HepG2 (cell line): ENCODE measurements around the gene RABL6. TPM values are rescaled to one million over a fixed set of nuclear protein-coding genes. Genes with fewer than 3 reads are reported as not detected.

Source experiments
- ATAC-seq: fragments of 200-7000 bp; cut with Tn5 transposase; 3 replicates; pipeline ENCODE4 v1.9.1; 2020; ENCODE audit warnings: mild to moderate bottlenecking, moderate library complexity
- BruUV-seq: library from RNA; stranded (reverse); fragments of 400-500 nt; replicated peaks from 2 replicates; lab custom pipeline; 2021; lab: Mats Ljungman, UMichigan
- CTCF ChIA-PET: fragments of 300-600 bp; formaldehyde crosslinking; extraction: SDS; loops from one replicate; lab custom pipeline; 2021; ENCODE audit warnings: low total read pairs, inconsistent platforms, low intra/inter-chr PET ratio; lab: Yijun Ruan, JAX
- POLR2A ChIA-PET: fragments of 350-600 bp; sonication (Branson Sonifier 250); formaldehyde crosslinking; loops from one replicate; lab custom pipeline; 2020; ENCODE audit warnings: antibody characterized with exemption, inconsistent platforms; lab: Yijun Ruan, JAX
- DNase-seq: peaks from one replicate; pipeline ENCODE4 v3.0.0-alpha.2; 2015; ENCODE audit warnings: low spot score
- FAIRE-seq: peaks from 3 replicates; lab custom pipeline; 2011; peaks lifted over from hg19 to GRCh38; lab: Jason Lieb, UNC
- H2AFZ ChIP-seq: one replicate; pipeline ENCODE4 v1.6.1; 2011; ENCODE audit warnings: low read length, inconsistent platforms
- H3K27ac ChIP-seq: fragments of 300-600 bp; 3 replicates; pipeline ENCODE4 v1.8.0; 2011; ENCODE audit warnings: mixed run types, mild to moderate bottlenecking, mixed read lengths, low read length, inconsistent platforms; ENCODE audit not compliant: insufficient read depth; ENCODE audit errors: extremely low read length
- H3K27me3 ChIP-seq, 2 experiments: fragments of 200-600 bp in 1 of 2; 2 replicates in 1 of 2; 3 replicates in 1 of 2; pipeline versions ENCODE4 v1.6.0 to v1.8.0; 2011; ENCODE audit warnings: low read length in 2 of 2, mild to moderate bottlenecking in 2 of 2, moderate library complexity in 2 of 2, inconsistent platforms in 1 of 2; ENCODE audit not compliant: insufficient read depth in 2 of 2, control insufficient read depth in 1 of 2
- H3K36me3 ChIP-seq, 2 experiments: fragments of 200-600 bp in 1 of 2; replicated peaks in 1 of 2; 2 replicates in 1 of 2; 3 replicates in 1 of 2; pipeline versions ENCODE4 v1.5.1 to v1.8.0; 2011; ENCODE audit warnings: low read length in 2 of 2, inconsistent platforms in 1 of 2; ENCODE audit not compliant: insufficient read depth in 2 of 2, control insufficient read depth in 1 of 2
- H3K4me1 ChIP-seq: 2 replicates; pipeline ENCODE4 v1.5.1; 2012; ENCODE audit warnings: low read length, inconsistent platforms; ENCODE audit not compliant: insufficient read depth
- H3K4me2 ChIP-seq: 2 replicates; pipeline ENCODE4 v1.6.0; 2011; ENCODE audit warnings: low read depth, low read length, inconsistent platforms
- H3K4me3 ChIP-seq, 3 experiments: fragments of 200-600 bp in 1 of 3; sonication (generic), shearing (Covaris generic) in 1 of 3; replicated peaks in 1 of 3; 2 replicates each; pipeline ENCODE4 v1.5.1; 2011 to 2016; ENCODE audit warnings: low read length in 3 of 3, inconsistent platforms in 2 of 3, low read depth in 2 of 3, mild to moderate bottlenecking in 2 of 3, control low read depth in 1 of 3, mixed read lengths in 1 of 3; ENCODE audit not compliant: insufficient read depth in 1 of 3
- H3K79me2 ChIP-seq: one replicate; pipeline ENCODE4 v1.6.1; 2011; ENCODE audit warnings: low read length, inconsistent platforms; ENCODE audit not compliant: insufficient read depth
- H3K9ac ChIP-seq: 2 replicates; pipeline ENCODE4 v1.6.0; 2011; ENCODE audit warnings: mild to moderate bottlenecking, low read depth, low read length, inconsistent platforms; ENCODE audit not compliant: insufficient read depth
- H3K9me3 ChIP-seq: 2 replicates; pipeline ENCODE4 v1.5.1; 2012; ENCODE audit warnings: mild to moderate bottlenecking, low read length
- H4K20me1 ChIP-seq: 2 replicates; pipeline ENCODE4 v1.6.0; 2011; ENCODE audit warnings: inconsistent platforms, mild to moderate bottlenecking, low read length, moderate library complexity; ENCODE audit not compliant: insufficient read depth
- CREBL2 ChIP-seq: sonication (generic); formaldehyde crosslinking; IDR thresholded peaks from 2 replicates; pipeline ENCODE4 v1.8.1; 2023; ENCODE audit warnings: missing genetic modification reagents, mild to moderate bottlenecking, borderline replicate concordance
- CREM ChIP-seq, 2 experiments: sonication (generic) in 1 of 2; formaldehyde crosslinking in 1 of 2; IDR thresholded peaks; 2 replicates each; pipeline versions ENCODE4 v1.4.0 to v1.6.1; 2016 to 2020; ENCODE audit warnings: antibody characterized with exemption in 1 of 2, mild to moderate bottlenecking in 1 of 2, missing genetic modification reagents in 1 of 2
- HDAC1 ChIP-seq: sonication (generic); formaldehyde crosslinking; IDR thresholded peaks from 2 replicates; pipeline ENCODE4 v1.5.1; 2020; ENCODE audit warnings: mild to moderate bottlenecking, missing genetic modification reagents
- HIC2 ChIP-seq: sonication (generic); formaldehyde crosslinking; IDR thresholded peaks from 2 replicates; pipeline ENCODE4 v1.9.0; 2022; ENCODE audit warnings: low read depth, missing genetic modification reagents
- HNRNPK ChIP-seq: fragments of 200-400 bp; formaldehyde crosslinking; IDR thresholded peaks from 2 replicates; pipeline ENCODE4 v1.6.1; 2018; ENCODE audit warnings: low read length, low read depth, moderate library complexity, mild to moderate bottlenecking; ENCODE audit not compliant: poor library complexity, severe bottlenecking
- POLR2A ChIP-seq, 2 experiments: IDR thresholded peaks; 2 replicates each; pipeline ENCODE4 v1.6.1; 2011; ENCODE audit warnings: low read depth in 2 of 2, low read length in 2 of 2, mild to moderate bottlenecking in 1 of 2, moderate library complexity in 1 of 2; ENCODE audit not compliant: insufficient read depth in 1 of 2
- SMC3 ChIP-seq: IDR thresholded peaks from 2 replicates; pipeline ENCODE4 v1.6.1; 2011; ENCODE audit warnings: low read length, improper control_type of control experiment
- SRSF1 ChIP-seq: fragments of 200-400 bp; formaldehyde crosslinking; optimal IDR thresholded peaks from 2 replicates; pipeline ENCODE3; 2017; ENCODE audit warnings: mild to moderate bottlenecking, low read depth, low read length, moderate library complexity
- SRY ChIP-seq: sonication (generic); formaldehyde crosslinking; IDR thresholded peaks from 2 replicates; pipeline ENCODE4 v1.8.0; 2022; ENCODE audit warnings: mild to moderate bottlenecking, missing genetic modification reagents
- TMF1 ChIP-seq: sonication (generic); formaldehyde crosslinking; IDR thresholded peaks from 2 replicates; pipeline ENCODE4 v1.8.1; 2022; ENCODE audit warnings: low read depth, missing genetic modification reagents
- ZBTB33 ChIP-seq: sonication (generic); formaldehyde crosslinking; IDR thresholded peaks from 2 replicates; pipeline ENCODE4 v1.4.0; 2020; ENCODE audit warnings: missing genetic modification reagents
- ZFP36L1 ChIP-seq: sonication (generic); formaldehyde crosslinking; IDR thresholded peaks from 2 replicates; pipeline ENCODE4 v1.8.0; 2022; ENCODE audit warnings: mild to moderate bottlenecking, missing genetic modification reagents, moderate library complexity
- ZMYM2 ChIP-seq: sonication (generic); formaldehyde crosslinking; IDR thresholded peaks from 2 replicates; pipeline ENCODE4 v1.8.0; 2022; ENCODE audit warnings: mild to moderate bottlenecking, missing genetic modification reagents
- ZNF326 ChIP-seq: sonication (generic); formaldehyde crosslinking; IDR thresholded peaks from 2 replicates; pipeline ENCODE4 v1.4.0; 2020; ENCODE audit warnings: missing genetic modification reagents, borderline replicate concordance
- ZNF713 ChIP-seq: sonication (generic); formaldehyde crosslinking; IDR thresholded peaks from 2 replicates; pipeline ENCODE4 v1.4.0; 2020; ENCODE audit warnings: mild to moderate bottlenecking, missing genetic modification reagents
- ZSCAN29 ChIP-seq: sonication (generic); formaldehyde crosslinking; conservative IDR thresholded peaks from 2 replicates; pipeline ENCODE4 v1.4.0; 2020; ENCODE audit warnings: mild to moderate bottlenecking, missing genetic modification reagents
- WGBS: methylation state at CpG from one replicate; pipeline ENCODE4 v1.1.6; 2017; ENCODE audit warnings: low lambda C conversion rate; 5-methylcytosine and 5-hydroxymethylcytosine counted together
- in situ Hi-C: cut with HindIII; loops from 2 replicates; pipeline ENCODE4 v1.10.0; 2017; ENCODE audit warnings: low pct_unique_long_range_greater_than_20kb; ENCODE audit not compliant: extremely low pct_ligation_motif_present
- intact Hi-C: fragments of 100-400 bp; cut with micrococcal nuclease; formaldehyde crosslinking; loops from one replicate; pipeline ENCODE4 v1.10.0; 2022; ENCODE audit not compliant: unreplicated experiment
- polyA plus RNA-seq, 8 experiments: library from polyadenylated mRNA; depleted of rRNA in 3 of 8; stranded (reverse) in 7 of 8; unstranded in 1 of 8; fragments of >200 nt; fragmentation: Illumina TruSeq in 4 of 8; extraction: Trizol in 4 of 8; gene quantifications; 2 replicates each; pipeline versions ENCODE4 v1.2.1 to v1.2.3, GENCODE V29; 2011 to 2016; ENCODE audit warnings: low read depth in 4 of 8, missing spikeins in 1 of 8, mixed read lengths in 1 of 8; ENCODE audit not compliant: insufficient read depth in 1 of 8
- total RNA-seq, 5 experiments: library from RNA; depleted of rRNA; stranded (reverse); fragments of >200 nt; fragmentation: Illumina TruSeq; extraction: Trizol; gene quantifications; 2 replicates each; pipeline ENCODE4 v1.2.3, GENCODE V29; 2016; ENCODE audit warnings: low read depth in 1 of 5

Gene RABL6
- total and polyA plus RNA-seq, 2 of the 13 experiments (the other 11 are each of a cell fraction or from before 2014, with no cell fraction given): 81.5 to 125 TPM

GRCh38 chr9:136846376-136847087 lies 38.8 kb downstream of the RABL6 start (continued):
- TF ChIP-seq CREBL2 (no peak), TMF1 (CRISPR knock-in tag) (no peak), SRY (CRISPR knock-in tag) (no peak)

GRCh38 chr9:136847088-136847825 lies 39.5 kb downstream of the RABL6 start:
- H3K27ac ChIP-seq: peak overlapping the region; percentile 91
- intact Hi-C loops (loop anchor here (5.0 kb wide), 2 partner anchors 35 to 60 kb away; no protein-coding TSS in a partner anchor), in situ Hi-C loops (loop anchor here (10.0 kb wide), 1 partner anchor 188 kb away; the partner anchor contains the start of gene FUT7)
- no peak overlapping the region for H2AFZ ChIP-seq
- H3K9ac ChIP-seq: peak overlapping the region; percentile 94
- peaks cover 35% of the 10 kb centered on the region for H3K4me1 ChIP-seq
- peaks cover 17% of the 10 kb centered on the region for H3K79me2 ChIP-seq
- ATAC-seq (peak; percentile 1), DNase-seq (peak; percentile 53), FAIRE-seq (no peak)
- H3K9me3 ChIP-seq: no peaks in the 10 kb centered on the region
- H3K27me3 ChIP-seq: no peaks in the 10 kb centered on the region; a peak in 1 of 5 replicates
- no TSS peak for BruUV-seq
- peaks cover 9% of the 10 kb centered on the region; the same call in 1 of the 2 replicates for H4K20me1 ChIP-seq
- WGBS: 61% methylated on average over 56 of the region's 75 CpGs
- ChIA-PET CTCF (no interaction called here), POLR2A (interaction anchor here (0.6 to 2.3 kb wide), 12 partner anchors 9 to 239 kb away, joined by 3 to 45 read pairs (median 4); partner anchors contain the start of genes MAN1B1, TMEM141 and TRAF2)
- H3K36me3 ChIP-seq: peaks cover 11 to 20% of the 10 kb centered on the region in 2 experiments
- peak overlapping the region; percentile 81 for H3K4me2 ChIP-seq
- H3K4me3 ChIP-seq: peak overlapping the region; percentile 88 to 98 (median 91)
- TF ChIP-seq HIC2 (0 out of 2 replicates have a peak, but pooled peaks have one; percentile 46), ZFP36L1 (CRISPR knock-in tag) (peak; percentile 50; the same call in 1 of the 2 replicates), POLR2A (IDR thresholded peaks at IDR 0.05; ENCODE audit: insufficient read depth in 1 of 2, low read depth in 2 of 2, low read length in 2 of 2) (no peak), TMF1 (CRISPR knock-in tag) (0 out of 2 replicates have a peak, but pooled peaks have one; percentile 28), ZSCAN29 (CRISPR knock-in tag) (0 out of 2 replicates have a peak, but pooled peaks have one; percentile 25), HDAC1 (CRISPR knock-in tag) (peak; percentile 19; the same call in 1 of the 2 replicates), ZNF713 (CRISPR knock-in tag) (0 out of 2 replicates have a peak, but pooled peaks have one; percentile 31), HNRNPK (peak; percentile 70), ZNF326 (peak; percentile 95), SMC3 (no peak), ZMYM2 (CRISPR knock-in tag) (0 out of 2 replicates have a peak, but pooled peaks have one; percentile 69), CREM (IDR thresholded peaks at IDR 0.05) (0 out of 2 replicates have a peak, but pooled peaks have one; percentile 27), CREM (CRISPR knock-in tag; IDR thresholded peaks at IDR 0.05) (no peak), SRY (CRISPR knock-in tag) (no peak), SRSF1 (peak; percentile 73), ZBTB33 (peak; percentile 98)
